ENCODE results near the gene FOSL2. TPM values are rescaled to one million over a fixed set of nuclear protein-coding genes. Genes with fewer than 3 reads are reported as not detected.

FOSL2 gene
- total and polyA plus RNA-seq, 8 donors: 10.0 to 39.1 (median 21.1) TPM

GRCh38 chr2:28415715-28416114 is 23.1 kb downstream of the FOSL2 start:
- no peak overlapping the region for H3K27ac ChIP-seq
- H3K27me3 ChIP-seq: no peaks in the 10 kb centered on the region
- ATAC-seq: no peak
- DNase-seq: no peak
- TF ChIP-seq CTCF (IDR thresholded peaks at IDR 0.05): no peak
- intact Hi-C loops (cut with DNase I): no loop called here
- 92% methylated on average over 3 of the region's 3 CpGs for WGBS, 2 donors
- H3K4me3 ChIP-seq: no peak overlapping the region
- no peaks in the 10 kb centered on the region for H3K9me3 ChIP-seq
- peaks cover 5 to 8% (median 7%) of the 10 kb centered on the region in 3 donors for H3K4me1 ChIP-seq
- FAIRE-seq: no peak
- peaks cover 0 to 36% (median 18%) of the 10 kb centered on the region in 3 donors for H3K36me3 ChIP-seq

- Histone ChIP-seq H3K9me3 (no peaks in the 10 kb centered on the region), H3K27me3 (no peaks in the 10 kb centered on the region), H3K4me3 (no peak overlapping the region), H3K27ac (no peak overlapping the region), H3K36me3 (peaks cover 0 to 4% (median 0%) of the 10 kb centered on the region in 3 donors), H3K4me1 (peaks cover 11 to 16% (median 14%) of the 10 kb centered on the region in 3 donors)
- no peak for FAIRE-seq
- intact Hi-C loops (cut with DNase I): no loop called here
- 96 to 97% methylated on average over 3 of the region's 3 CpGs for WGBS, 2 donors
- no peak for ATAC-seq
- DNase-seq: no peak
- no peak for TF ChIP-seq CTCF (IDR thresholded peaks at IDR 0.05)
Observed at GRCh38 chr2:28419003-28419402, 26.3 kb downstream of the FOSL2 start.

GRCh38 chr2:28419443-28420270 is 27.0 kb downstream of the FOSL2 start:
- no peak for TF ChIP-seq CTCF (IDR thresholded peaks at IDR 0.05)
- WGBS, 2 donors: 60 to 61% methylated on average over 7 of the region's 7 CpGs
- FAIRE-seq (no peak), DNase-seq (peak in 1 of 6 donors; percentile 32), ATAC-seq (peak in 2 of 4 donors; percentile 23)
- no peaks in the 10 kb centered on the region for H3K9me3 ChIP-seq
- H3K36me3 ChIP-seq: no peaks in the 10 kb centered on the region
- no peak overlapping the region for H3K4me3 ChIP-seq
- peaks cover 12 to 18% (median 15%) of the 10 kb centered on the region in 3 donors for H3K4me1 ChIP-seq
- intact Hi-C loops (cut with DNase I): no loop called here
- H3K27me3 ChIP-seq: no peaks in the 10 kb centered on the region
- H3K27ac ChIP-seq: no peak overlapping the region

GRCh38 chr2:28420722-28421121 is 28.1 kb downstream of the FOSL2 start:
- peaks cover 12 to 18% (median 15%) of the 10 kb centered on the region in 3 donors for H3K4me1 ChIP-seq
- no peaks in the 10 kb centered on the region for H3K36me3 ChIP-seq
- FAIRE-seq (no peak), DNase-seq (peak in 1 of 6 donors; percentile 21), ATAC-seq (no peak)
- no peak for TF ChIP-seq CTCF (IDR thresholded peaks at IDR 0.05)
- no peak overlapping the region for H3K27ac ChIP-seq
- no peak overlapping the region for H3K4me3 ChIP-seq
- intact Hi-C loops (cut with DNase I): no loop called here
- H3K9me3 ChIP-seq: no peaks in the 10 kb centered on the region
- H3K27me3 ChIP-seq: no peaks in the 10 kb centered on the region
- WGBS, 2 donors: 73 to 74% methylated on average over 4 of the region's 4 CpGs

Data from pancreas (tissue), 10 donors.